Upper lobe of left lung (tissue), 6 donors: ENCODE data around the gene CTXN3. TPM values are rescaled to one million over a fixed set of nuclear protein-coding genes. Genes with fewer than 3 reads are reported as not detected.

Experiments used
- ATAC-seq, 2 donors: fragments of 200-7000 bp; cut with Tn5 transposase; one replicate each; pipeline ENCODE4 v1.9.1; 2022; ENCODE audit warnings: mild to moderate bottlenecking in 2 of 2, moderate library complexity in 2 of 2; ENCODE audit not compliant: low FRiP score in 2 of 2
- DNase-seq, 2 donors: peaks; one replicate each; pipeline ENCODE4 v3.0.0-alpha.2; 2019 to 2020
- H3K27ac ChIP-seq, 4 donors: fragments of 200-600 bp; sonication (generic); one replicate each; pipeline ENCODE4 v1.5.1; 2016 to 2019
- H3K27me3 ChIP-seq, 4 donors: fragments of 200-600 bp; sonication (generic); one replicate each; pipeline ENCODE4 v1.5.1; 2017 to 2019
- H3K36me3 ChIP-seq, 4 donors: fragments of 200-600 bp; sonication (generic); one replicate each; pipeline ENCODE4 v1.5.1; 2016 to 2019
- H3K4me1 ChIP-seq, 4 donors: fragments of 200-600 bp; sonication (generic); one replicate each; pipeline ENCODE4 v1.5.1; 2018 to 2019
- H3K4me3 ChIP-seq, 4 donors: fragments of 200-600 bp; sonication (generic); one replicate each; pipeline ENCODE4 v1.5.1; 2017 to 2019; ENCODE audit warnings: mild to moderate bottlenecking in 2 of 4, moderate library complexity in 1 of 4
- H3K9me3 ChIP-seq, 4 donors: fragments of 200-600 bp; sonication (generic); one replicate each; pipeline ENCODE4 v1.5.1; 2018 to 2019
- CTCF ChIP-seq, 6 experiments: fragments of 450-650 bp in 4 of 6; fragments of 200-600 bp in 2 of 6; sonication (generic) in 2 of 6; IDR thresholded peaks; one replicate each; pipeline ENCODE4 v1.5.1; 2016 to 2019; ENCODE audit warnings: antibody characterized with exemption in 6 of 6
- EP300 ChIP-seq, 4 donors: sonication (generic); formaldehyde crosslinking; IDR thresholded peaks; one replicate each; pipeline ENCODE4 v1.5.1; 2017; ENCODE audit warnings: antibody characterized with exemption in 4 of 4, control low read depth in 2 of 4
- POLR2A ChIP-seq, 4 donors: fragments of 450-650 bp; IDR thresholded peaks; one replicate each; pipeline ENCODE4 v1.5.1; 2016 to 2017; ENCODE audit warnings: antibody characterized with exemption in 4 of 4, mild to moderate bottlenecking in 2 of 4
- POLR2AphosphoS5 ChIP-seq, 2 donors: sonication (generic); formaldehyde crosslinking; IDR thresholded peaks; one replicate each; pipeline ENCODE4 v1.5.1; 2017; ENCODE audit warnings: antibody characterized with exemption in 2 of 2
- WGBS, 2 donors: methylation state at CpG; one replicate each; pipeline ENCODE4 v1.1.5; 2017 to 2018; 5-methylcytosine and 5-hydroxymethylcytosine counted together
- total RNA-seq, 6 donors: library from RNA; depleted of rRNA in 4 of 6; stranded (reverse); fragments of >200 nt in 4 of 6; gene quantifications; one replicate each; pipeline versions ENCODE4 v1.1.0 to v1.2.1, GENCODE V29; 2016 to 2021
- donor health status: DM: no; HTN: no; CAD: no; lungs with moderate emphysema.
- donor health status: DM: no; HTN: yes; CAD: no; lungs with severe emphysema.

CTXN3 gene
- total RNA-seq, 6 donors from 2014 or later, result not detected

- Histone ChIP-seq H3K4me1 (peaks cover 0 to 7% (median 4%) of the 10 kb centered on the region in 4 donors), H3K27me3 (no peaks in the 10 kb centered on the region), H3K4me3 (no peak overlapping the region), H3K36me3 (no peaks in the 10 kb centered on the region), H3K9me3 (no peaks in the 10 kb centered on the region), H3K27ac (no peak overlapping the region)
- DNase-seq (no peak), ATAC-seq (no peak)
- TF ChIP-seq POLR2A (IDR thresholded peaks at IDR 0.05) (no peak), CTCF (IDR thresholded peaks at IDR 0.05) (no peak), EP300 (IDR thresholded peaks at IDR 0.05) (no peak), POLR2AphosphoS5 (IDR thresholded peaks at IDR 0.05) (no peak)
- WGBS, 2 donors, result 76 to 85% methylated on average over 6 of the region's 6 CpGs
Measured at GRCh38 chr5:127700237-127700766, 51.4 kb downstream of the CTXN3 start.

GRCh38 chr5:127702434-127702833, 53.6 kb downstream of the CTXN3 start:
- Histone ChIP-seq H3K4me3 (no peak overlapping the region), H3K4me1 (peaks cover 0 to 12% (median 7%) of the 10 kb centered on the region in 4 donors), H3K27ac (no peak overlapping the region), H3K36me3 (no peaks in the 10 kb centered on the region), H3K27me3 (no peaks in the 10 kb centered on the region), H3K9me3 (no peaks in the 10 kb centered on the region)
- DNase-seq, result no peak
- TF ChIP-seq POLR2AphosphoS5 (IDR thresholded peaks at IDR 0.05) (no peak), EP300 (IDR thresholded peaks at IDR 0.05) (no peak), POLR2A (IDR thresholded peaks at IDR 0.05) (no peak), CTCF (IDR thresholded peaks at IDR 0.05) (no peak)
- 97 to 98% methylated on average over 2 of the region's 2 CpGs for WGBS, 2 donors
- no peak for ATAC-seq

- no peak within 1 kb of the TSS for H3K4me3 ChIP-seq
- ATAC-seq (no peak), DNase-seq (no peak)
- no peaks in the 10 kb centered on the region for H3K9me3 ChIP-seq
- H3K4me1 ChIP-seq, result peaks cover 0 to 12% (median 7%) of the 10 kb centered on the region in 4 donors
- H3K36me3 ChIP-seq, result no peaks in the 10 kb centered on the region
- no peaks in the 10 kb centered on the region for H3K27me3 ChIP-seq
- H3K27ac ChIP-seq, result no peak within 1 kb of the TSS
- WGBS, 2 donors, result 69 to 84% methylated on average over 4 to 5 of the region's 5 CpGs
- TF ChIP-seq EP300 (IDR thresholded peaks at IDR 0.05) (no peak), CTCF (IDR thresholded peaks at IDR 0.05) (no peak), POLR2A (IDR thresholded peaks at IDR 0.05) (no peak), POLR2AphosphoS5 (IDR thresholded peaks at IDR 0.05) (no peak)
Measured at GRCh38 chr5:127702926-127703561, 54.2 kb downstream of the CTXN3 start, which contains the start of gene CCDC192. TSS of gene CCDC192 (plus strand) at chr5:127703391. CDS start at chr5:127703446, 55 bp downstream.

GRCh38 chr5:127705120-127705892, 56.4 kb downstream of the CTXN3 start:
- Histone ChIP-seq H3K36me3 (no peaks in the 10 kb centered on the region), H3K27ac (no peak overlapping the region), H3K9me3 (no peaks in the 10 kb centered on the region), H3K4me3 (no peak overlapping the region), H3K27me3 (no peaks in the 10 kb centered on the region), H3K4me1 (peaks cover 0 to 12% (median 7%) of the 10 kb centered on the region in 4 donors)
- no peak for TF ChIP-seq CTCF (IDR thresholded peaks at IDR 0.05)
- no peak for TF ChIP-seq POLR2AphosphoS5 (IDR thresholded peaks at IDR 0.05)
- no peak for TF ChIP-seq EP300 (IDR thresholded peaks at IDR 0.05)
- no peak for TF ChIP-seq POLR2A (IDR thresholded peaks at IDR 0.05)
- ATAC-seq (peak in 1 of 2 donors; percentile 62), DNase-seq (peak in 1 of 2 donors; percentile 29)
- 54 to 58% methylated on average over 4 of the region's 4 CpGs for WGBS, 2 donors
